RWPE1 (cell line): ENCODE data around the gene TLR9.

Experiments
- CTCF ChIA-PET: fragments of 350-600 bp; sonication (Branson Sonifier 250); formaldehyde crosslinking; extraction: SDS; loops from one replicate; lab custom pipeline; 2021; lab: Yijun Ruan, JAX
- POLR2A ChIA-PET: fragments of 400-600 bp; formaldehyde crosslinking; extraction: SDS; loops from one replicate; lab custom pipeline; 2020; ENCODE audit warnings: antibody characterized with exemption; ENCODE audit not compliant: low non-redundant PET; lab: Yijun Ruan, JAX
- DNase-seq: peaks from one replicate; pipeline ENCODE4 v3.0.0; 2012; ENCODE audit warnings: low spot score
- H3K27ac ChIP-seq: fragments of 450-650 bp; 2 replicates; pipeline ENCODE4 v1.5.1; 2017
- CTCF ChIP-seq: fragments of 450-650 bp; conservative IDR thresholded peaks from 2 replicates; pipeline ENCODE4 v1.5.1; 2017; ENCODE audit warnings: low read depth, mild to moderate bottlenecking

Gene TLR9

GRCh38 chr3:52245322-52246263 is 20.1 kb upstream of the TLR9 start, which contains the start of gene PPM1M:
Gene PPM1M, plus strand, starts transcription at chr3:52245759. Its CDS starts 66 bp downstream, at chr3:52245825.
- peak within 1 kb of the TSS; percentile 87 for H3K27ac ChIP-seq
- ChIA-PET POLR2A (no interaction called here), CTCF (no interaction called here)
- DNase-seq = peak; percentile 39
- no peak for TF ChIP-seq CTCF

DNA sequence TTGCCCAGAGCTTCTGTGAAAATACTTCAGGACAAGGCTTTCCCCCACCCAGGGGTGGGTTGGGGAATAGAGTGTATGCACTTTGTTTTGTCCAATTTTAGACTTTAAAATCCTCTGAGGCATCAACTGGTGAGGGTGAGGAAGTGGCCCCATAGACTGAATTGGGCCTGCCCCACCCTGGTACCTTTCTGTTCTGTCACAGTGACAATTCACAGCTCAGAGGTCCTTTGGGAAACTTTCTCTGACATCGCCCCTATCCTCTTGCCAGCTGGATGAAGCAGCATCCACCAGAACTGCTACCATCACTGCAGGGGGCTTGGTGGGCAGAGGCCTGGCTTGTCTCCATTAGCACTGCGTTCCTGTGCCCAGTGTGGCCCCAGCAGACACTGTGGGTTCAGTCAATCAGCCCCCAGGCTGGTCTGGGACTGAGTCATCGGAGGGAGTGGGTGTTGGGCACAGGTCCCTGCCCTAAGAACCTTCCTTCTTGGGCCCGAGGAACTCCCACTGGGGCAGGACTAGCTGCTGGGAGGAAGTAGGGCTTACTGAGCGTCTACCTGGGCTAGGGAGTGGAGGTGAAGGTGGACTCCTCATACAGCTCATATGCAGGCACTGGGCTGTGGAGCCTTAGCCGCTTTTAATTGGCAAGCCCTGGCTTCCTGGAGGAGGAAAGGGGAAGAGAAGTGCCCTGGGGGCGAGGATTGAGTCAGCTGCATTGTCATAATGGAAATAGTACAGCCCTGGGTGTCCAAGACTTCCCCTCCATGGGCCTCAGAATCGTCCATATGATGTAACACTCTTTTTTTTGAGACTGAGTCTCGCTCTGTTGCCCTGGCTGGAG is 18.6 kb upstream of the TLR9 start:
- ChIA-PET POLR2A (interaction anchor here (0.7 kb wide), 1 partner anchor 9 kb away, joined by 3 read pairs; no protein-coding TSS in a partner anchor), CTCF (no interaction called here)
- TF ChIP-seq CTCF = no peak
- peak overlapping the region; percentile 87 for H3K27ac ChIP-seq
- DNase-seq = peak; percentile 54

GRCh38 chr3:52242039-52242438 is 16.6 kb upstream of the TLR9 start:
- H3K27ac ChIP-seq = no peak overlapping the region
- no peak for TF ChIP-seq CTCF
- POLR2A ChIA-PET = no interaction called here
- DNase-seq = no peak
- CTCF ChIA-PET = no interaction called here

- ChIA-PET POLR2A (interaction anchor here (0.5 kb wide), 1 partner anchor 35 kb away, joined by 4 read pairs; no protein-coding TSS in a partner anchor), CTCF (no interaction called here)
- DNase-seq = no peak
- H3K27ac ChIP-seq = peak overlapping the region; percentile 95
- TF ChIP-seq CTCF = no peak
Observed at GRCh38 chr3:52240886-52241370, 15.5 kb upstream of the TLR9 start.

- DNase-seq = peak; percentile 69
- peak overlapping the region; percentile 95 for H3K27ac ChIP-seq
- TF ChIP-seq CTCF = no peak
- ChIA-PET POLR2A (interaction anchor here (0.5 kb wide), 1 partner anchor 36 kb away, joined by 4 read pairs; no protein-coding TSS in a partner anchor), CTCF (no interaction called here)
Observed at GRCh38 chr3:52240059-52240885, 14.8 kb upstream of the TLR9 start.
